HFF-Myc (cell line): Measurements from ENCODE around the gene MBNL2.

Source experiments
- DNase-seq: peaks from one replicate; pipeline ENCODE4 v3.0.0-alpha.2; 2011; ENCODE audit warnings: low read depth; ENCODE audit errors: extremely low read depth
- H3K4me3 ChIP-seq: replicated peaks from 2 replicates; pipeline ENCODE4 v1.5.1; 2011; ENCODE audit warnings: low read depth, mild to moderate bottlenecking, control low read depth, low read length
- CTCF ChIP-seq: IDR thresholded peaks from 2 replicates; pipeline ENCODE4 v1.5.1; 2012; ENCODE audit warnings: mild to moderate bottlenecking, low read depth, low read length, control low read depth; ENCODE audit errors: missing control alignments

MBNL2 gene

DNA sequence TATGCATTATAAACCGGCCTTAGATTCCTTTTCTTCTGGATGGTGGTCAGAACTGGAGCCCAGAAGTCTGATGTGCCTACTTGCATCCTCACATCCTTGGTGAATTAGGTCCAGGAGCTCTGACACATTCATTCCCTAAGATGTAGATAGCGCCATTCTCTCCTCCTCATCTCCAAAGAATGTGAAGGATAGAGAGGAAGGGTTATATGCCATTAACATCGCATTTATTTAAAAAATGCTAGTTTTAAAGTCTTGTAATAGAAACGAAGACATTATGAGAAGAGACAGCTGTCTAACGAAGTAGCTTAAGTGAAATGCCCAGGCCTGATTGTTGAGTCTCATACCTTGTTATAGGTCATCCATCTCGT lies 9.7 kb downstream of the MBNL2 start:
- DNase-seq: no peak
- no peak overlapping the region for H3K4me3 ChIP-seq
- TF ChIP-seq CTCF: no peak

- no peak for TF ChIP-seq CTCF
- no peak for DNase-seq
- H3K4me3 ChIP-seq: no peak overlapping the region
Measured at GRCh38 chr13:97233499-97233898, 11.4 kb downstream of the MBNL2 start.

- no peak for DNase-seq
- no peak overlapping the region for H3K4me3 ChIP-seq
- TF ChIP-seq CTCF: no peak
Measured at GRCh38 chr13:97234236-97234635, 12.1 kb downstream of the MBNL2 start.

- no peak for DNase-seq
- H3K4me3 ChIP-seq: no peak overlapping the region
- TF ChIP-seq CTCF: no peak
Measured at GRCh38 chr13:97234742-97235141, 12.6 kb downstream of the MBNL2 start.

DNA sequence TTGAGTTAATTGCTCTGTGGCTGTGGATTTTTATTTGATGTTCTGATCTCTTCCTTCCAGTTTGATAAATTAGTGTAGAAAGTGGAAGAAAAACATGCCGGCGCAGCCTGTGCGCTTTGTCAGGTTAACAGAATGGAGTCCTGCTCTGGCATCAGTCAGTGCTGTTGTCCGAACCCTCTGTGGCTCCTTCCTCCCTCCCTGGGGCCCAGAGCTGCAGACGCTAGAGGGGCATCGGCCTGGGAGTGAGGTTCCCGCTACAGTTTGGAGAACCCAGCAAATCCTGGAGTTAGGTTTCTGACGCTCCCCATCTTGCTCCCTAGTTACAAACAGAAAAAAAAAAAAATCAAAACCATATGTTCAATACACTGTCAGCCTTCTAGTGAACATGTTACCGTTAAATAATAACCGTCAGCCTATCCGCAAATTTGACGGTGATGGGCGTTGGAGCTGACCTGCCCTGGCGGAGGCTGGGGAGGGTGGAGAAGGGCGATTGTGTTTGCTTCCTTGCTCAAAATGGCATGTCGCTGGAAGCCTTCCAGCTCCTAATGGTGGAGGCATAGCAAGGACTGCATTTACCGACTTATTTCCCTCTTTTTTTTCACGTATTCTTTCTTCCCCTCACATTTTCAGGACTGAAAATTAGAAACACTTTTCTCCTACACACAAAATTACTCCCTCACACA lies 13.6 kb downstream of the MBNL2 start:
- DNase-seq: no peak
- H3K4me3 ChIP-seq: no peak overlapping the region

GRCh38 chr13:97237388-97237787 lies 15.3 kb downstream of the MBNL2 start:
- no peak for TF ChIP-seq CTCF
- DNase-seq: no peak
- H3K4me3 ChIP-seq: no peak overlapping the region

More for the DNA sequence above, 13.6 kb downstream of the MBNL2 start:
- no peak for TF ChIP-seq CTCF

DNA sequence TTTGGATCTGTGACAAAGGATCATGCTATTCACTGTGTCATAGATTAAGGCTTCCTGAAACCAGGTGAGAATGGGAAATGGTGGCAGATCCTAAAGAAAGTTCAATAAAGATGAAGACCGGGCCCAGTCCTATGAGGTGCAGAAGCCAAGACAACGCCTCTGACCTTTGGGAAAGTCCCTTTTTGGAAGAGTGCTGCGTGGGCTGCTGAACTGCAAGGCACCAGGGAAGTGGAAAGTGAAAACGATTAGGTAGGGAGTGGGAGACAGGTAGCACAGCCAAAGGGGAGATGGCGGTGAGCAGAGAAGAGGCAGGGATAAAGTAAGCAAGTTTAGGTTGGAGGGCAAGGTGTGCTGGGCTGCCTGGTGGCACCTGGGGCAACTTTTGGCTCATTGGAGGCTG lies 16.3 kb downstream of the MBNL2 start:
- no peak overlapping the region for H3K4me3 ChIP-seq
- DNase-seq: no peak
- TF ChIP-seq CTCF: no peak
